HepG2 (cell line): ENCODE results near the gene HEPACAM2. TPM values are rescaled to one million over a fixed set of nuclear protein-coding genes. Genes with fewer than 3 reads are reported as not detected.

Source experiments
- polyA plus RNA-seq, 8 experiments: library from polyadenylated mRNA; depleted of rRNA in 3 of 8; stranded (reverse) in 7 of 8; unstranded in 1 of 8; fragments of >200 nt; fragmentation: Illumina TruSeq in 4 of 8; extraction: Trizol in 4 of 8; gene quantifications; 2 replicates each; pipeline versions ENCODE4 v1.2.1 to v1.2.3, GENCODE V29; 2011 to 2016; ENCODE audit warnings: low read depth in 4 of 8, missing spikeins in 1 of 8, mixed read lengths in 1 of 8; ENCODE audit not compliant: insufficient read depth in 1 of 8
- total RNA-seq, 5 experiments: library from RNA; depleted of rRNA; stranded (reverse); fragments of >200 nt; fragmentation: Illumina TruSeq; extraction: Trizol; gene quantifications; 2 replicates each; pipeline ENCODE4 v1.2.3, GENCODE V29; 2016; ENCODE audit warnings: low read depth in 1 of 5

The HEPACAM2 gene
- total and polyA plus RNA-seq, 2 of the 13 experiments (the other 11 are each of a cell fraction or from before 2014, with no cell fraction given): not detected

Other genes with a start within 250 kb of the HEPACAM2 start
- 1.5 and 3.0 TPM in 2 replicates for gene SAMD9, start 108.5 kb downstream of the HEPACAM2 start, total RNA-seq (2016; rRNA removed; fragmentation: Illumina TruSeq; extraction: Trizol)
- 0.08 and 0.13 TPM in 2 replicates for gene SAMD9, start 108.5 kb downstream of the HEPACAM2 start, polyA plus RNA-seq (2011; rRNA removed)
- gene SAMD9L, start 78.1 kb downstream of the HEPACAM2 start, total RNA-seq (2016; rRNA removed; fragmentation: Illumina TruSeq; extraction: Trizol): not detected in 2 replicates
- gene SAMD9L, start 78.1 kb downstream of the HEPACAM2 start, polyA plus RNA-seq (2011; rRNA removed): not detected in 2 replicates
- 20.4 and 21.3 TPM in 2 replicates for gene VPS50, start 5.9 kb upstream of the HEPACAM2 start, total RNA-seq (2016; rRNA removed; fragmentation: Illumina TruSeq; extraction: Trizol)
- gene VPS50, start 5.9 kb upstream of the HEPACAM2 start, polyA plus RNA-seq (2011; rRNA removed): 10.3 and 11.4 TPM in 2 replicates